ENCODE results near the gene THRB.
A peak's percentile ranks its signal among the peaks of the same experiment; 100 is the strongest.

Gene THRB

DNA sequence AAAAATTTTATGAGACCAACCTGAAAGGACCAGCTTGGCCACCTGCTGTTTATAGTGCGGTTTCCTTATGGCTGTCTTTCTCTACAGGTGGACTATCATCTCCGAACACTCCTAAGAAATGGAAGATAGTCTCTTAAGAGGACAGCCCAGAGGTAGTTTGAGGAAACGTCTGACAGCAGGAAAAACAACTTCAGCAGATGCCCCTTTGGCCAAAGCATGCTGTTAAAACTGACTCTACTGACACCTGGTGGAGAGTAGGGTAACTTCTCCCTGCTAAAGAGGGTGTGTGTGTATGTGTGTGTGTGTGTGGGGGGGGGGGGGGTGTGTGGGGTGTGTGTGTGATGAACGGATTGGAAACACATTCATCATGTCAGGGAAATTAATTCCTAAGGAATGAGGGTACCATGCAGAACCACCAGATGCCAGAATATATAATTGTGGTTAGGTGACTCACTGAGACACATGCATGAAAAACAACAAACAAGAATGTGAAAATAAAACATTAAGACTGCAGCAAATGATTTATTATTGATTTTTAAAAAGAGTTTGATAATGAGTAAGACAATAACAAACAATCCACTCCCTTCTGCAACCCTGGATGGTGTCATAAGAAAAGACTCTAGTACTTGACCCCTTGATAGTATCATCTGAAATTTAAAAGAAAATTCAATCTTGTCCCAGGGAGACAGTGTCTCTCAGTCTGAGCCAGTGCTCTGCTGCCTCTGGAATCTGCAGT is 256.5 kb downstream of the THRB start (continued):
- TF ChIP-seq BCL11A (tag by site-specific recombination; IDR thresholded peaks at IDR 0.05; ENCODE audit: low read depth): 0 out of 2 replicates have a peak, but pooled peaks have one; percentile 39
- TF ChIP-seq KLF7 (tag by site-specific recombination; IDR thresholded peaks at IDR 0.05; ENCODE audit: borderline replicate concordance): 0 out of 2 replicates have a peak, but pooled peaks have one; percentile 19
- peak; percentile 98 for TF ChIP-seq SALL2 (tag by site-specific recombination; IDR thresholded peaks at IDR 0.05; ENCODE audit: borderline replicate concordance)
- TF ChIP-seq PATZ1 (tag by site-specific recombination; IDR thresholded peaks at IDR 0.05): peak; percentile 85
- TF ChIP-seq, protein P1, sequence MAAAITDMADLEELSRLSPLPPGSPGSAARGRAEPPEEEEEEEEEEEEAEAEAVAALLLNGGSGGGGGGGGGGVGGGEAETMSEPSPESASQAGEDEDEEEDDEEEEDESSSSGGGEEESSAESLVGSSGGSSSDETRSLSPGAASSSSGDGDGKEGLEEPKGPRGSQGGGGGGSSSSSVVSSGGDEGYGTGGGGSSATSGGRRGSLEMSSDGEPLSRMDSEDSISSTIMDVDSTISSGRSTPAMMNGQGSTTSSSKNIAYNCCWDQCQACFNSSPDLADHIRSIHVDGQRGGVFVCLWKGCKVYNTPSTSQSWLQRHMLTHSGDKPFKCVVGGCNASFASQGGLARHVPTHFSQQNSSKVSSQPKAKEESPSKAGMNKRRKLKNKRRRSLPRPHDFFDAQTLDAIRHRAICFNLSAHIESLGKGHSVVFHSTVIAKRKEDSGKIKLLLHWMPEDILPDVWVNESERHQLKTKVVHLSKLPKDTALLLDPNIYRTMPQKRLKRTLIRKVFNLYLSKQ (tag by site-specific recombination; IDR thresholded peaks at IDR 0.05; ENCODE audit: borderline replicate concordance): no peak
- no peak for TF ChIP-seq MZF1 (tag by site-specific recombination; IDR thresholded peaks at IDR 0.05; ENCODE audit: borderline replicate concordance)
- TF ChIP-seq ZBTB8A (tag by site-specific recombination; IDR thresholded peaks at IDR 0.05): no peak
- TF ChIP-seq ZNF585B (tag by site-specific recombination; IDR thresholded peaks at IDR 0.05): no peak
- TF ChIP-seq ZNF560 (tag by site-specific recombination; IDR thresholded peaks at IDR 0.05; ENCODE audit: borderline replicate concordance): no peak
- TF ChIP-seq PRDM6 (tag by site-specific recombination; IDR thresholded peaks at IDR 0.05): peak; percentile 27; the same call in 1 of the 2 replicates
- TF ChIP-seq ZNF155 (tag by site-specific recombination; IDR thresholded peaks at IDR 0.05): no peak
- no peak for TF ChIP-seq ZNF426 (tag by site-specific recombination; IDR thresholded peaks at IDR 0.05)
- no peak for TF ChIP-seq ZNF354C (tag by site-specific recombination; IDR thresholded peaks at IDR 0.05; ENCODE audit: borderline replicate concordance, low read depth)
- TF ChIP-seq ZNF600 (tag by site-specific recombination; IDR thresholded peaks at IDR 0.05): no peak
- TF ChIP-seq ZSCAN30 (tag by site-specific recombination; IDR thresholded peaks at IDR 0.05): 0 out of 2 replicates have a peak, but pooled peaks have one; percentile 52
- TF ChIP-seq, protein P2, sequence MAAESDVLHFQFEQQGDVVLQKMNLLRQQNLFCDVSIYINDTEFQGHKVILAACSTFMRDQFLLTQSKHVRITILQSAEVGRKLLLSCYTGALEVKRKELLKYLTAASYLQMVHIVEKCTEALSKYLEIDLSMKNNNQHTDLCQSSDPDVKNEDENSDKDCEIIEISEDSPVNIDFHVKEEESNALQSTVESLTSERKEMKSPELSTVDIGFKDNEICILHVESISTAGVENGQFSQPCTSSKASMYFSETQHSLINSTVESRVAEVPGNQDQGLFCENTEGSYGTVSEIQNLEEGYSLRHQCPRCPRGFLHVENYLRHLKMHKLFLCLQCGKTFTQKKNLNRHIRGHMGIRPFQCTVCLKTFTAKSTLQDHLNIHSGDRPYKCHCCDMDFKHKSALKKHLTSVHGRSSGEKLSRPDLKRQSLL (tag by site-specific recombination; IDR thresholded peaks at IDR 0.05): no peak
- TF ChIP-seq ZNF785 (tag by site-specific recombination; IDR thresholded peaks at IDR 0.05): no peak
- no peak for TF ChIP-seq GLIS2 (tag by site-specific recombination; IDR thresholded peaks at IDR 0.05)
- TF ChIP-seq TSHZ1 (tag by site-specific recombination; IDR thresholded peaks at IDR 0.05; ENCODE audit: borderline replicate concordance): peak; percentile 73
- no peak for TF ChIP-seq ZNF292 (tag by site-specific recombination; IDR thresholded peaks at IDR 0.05; ENCODE audit: borderline replicate concordance, low read depth)
- TF ChIP-seq ZNF416 (tag by site-specific recombination; IDR thresholded peaks at IDR 0.05): peak; percentile 62; the same call in 1 of the 2 replicates
- 0 out of 2 replicates have a peak, but pooled peaks have one; percentile 82 for TF ChIP-seq ZNF311 (tag by site-specific recombination; IDR thresholded peaks at IDR 0.05; ENCODE audit: borderline replicate concordance)
- no peak for TF ChIP-seq ZNF350 (tag by site-specific recombination; IDR thresholded peaks at IDR 0.05)
- TF ChIP-seq, protein P3, sequence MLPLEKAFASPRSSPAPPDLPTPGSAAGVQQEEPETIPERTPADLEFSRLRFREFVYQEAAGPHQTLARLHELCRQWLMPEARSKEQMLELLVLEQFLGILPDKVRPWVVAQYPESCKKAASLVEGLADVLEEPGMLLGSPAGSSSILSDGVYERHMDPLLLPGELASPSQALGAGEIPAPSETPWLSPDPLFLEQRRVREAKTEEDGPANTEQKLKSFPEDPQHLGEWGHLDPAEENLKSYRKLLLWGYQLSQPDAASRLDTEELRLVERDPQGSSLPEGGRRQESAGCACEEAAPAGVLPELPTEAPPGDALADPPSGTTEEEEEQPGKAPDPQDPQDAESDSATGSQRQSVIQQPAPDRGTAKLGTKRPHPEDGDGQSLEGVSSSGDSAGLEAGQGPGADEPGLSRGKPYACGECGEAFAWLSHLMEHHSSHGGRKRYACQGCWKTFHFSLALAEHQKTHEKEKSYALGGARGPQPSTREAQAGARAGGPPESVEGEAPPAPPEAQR (tag by site-specific recombination; IDR thresholded peaks at IDR 0.05): peak; percentile 83
- no peak for TF ChIP-seq ZNF530 (tag by site-specific recombination; IDR thresholded peaks at IDR 0.05; ENCODE audit: low read depth)
- 0 out of 2 replicates have a peak, but pooled peaks have one; percentile 54 for TF ChIP-seq REPIN1 (tag by site-specific recombination; IDR thresholded peaks at IDR 0.05; ENCODE audit: low read depth)
- TF ChIP-seq ZNF843 (tag by site-specific recombination; IDR thresholded peaks at IDR 0.05): peak; percentile 39; the same call in 1 of the 2 replicates
